M059J (cell line): ENCODE results near the gene TSPAN11. TPM values are rescaled to one million over a fixed set of nuclear protein-coding genes. Genes with fewer than 3 reads are reported as not detected.

ENCODE experiments used
- DNase-seq: peaks from one replicate; pipeline ENCODE4 v3.0.0-alpha.2; 2012; ENCODE audit warnings: low read depth
- total RNA-seq: library from RNA; depleted of rRNA; stranded (reverse); fragments of >200 nt; shearing (Covaris generic); gene quantifications from 2 replicates; pipeline ENCODE4 v1.2.3, GENCODE V29; 2014

The TSPAN11 gene
- total RNA-seq, 1 experiment from 2014 or later: 0.39 TPM

DNA sequence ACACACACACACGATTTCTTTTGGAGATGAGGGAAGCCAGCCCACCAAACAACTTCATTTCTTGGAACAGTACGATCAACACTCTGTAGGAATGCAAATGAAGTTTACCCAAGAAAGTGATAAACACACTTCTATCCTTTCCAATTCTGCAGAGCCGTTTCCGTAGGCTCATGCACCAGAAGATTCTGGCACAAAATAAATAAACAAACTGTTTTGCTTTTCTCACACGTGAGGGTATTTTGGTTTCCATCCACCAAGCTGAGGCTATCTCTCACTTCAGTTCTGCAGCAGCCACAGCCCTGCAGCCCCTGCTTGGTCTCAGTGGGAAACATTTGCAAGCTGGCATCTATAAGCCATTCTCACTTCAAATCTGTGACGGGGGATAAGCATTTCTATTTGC is 15.3 kb upstream of the TSPAN11 start:
- no peak for DNase-seq

DNA sequence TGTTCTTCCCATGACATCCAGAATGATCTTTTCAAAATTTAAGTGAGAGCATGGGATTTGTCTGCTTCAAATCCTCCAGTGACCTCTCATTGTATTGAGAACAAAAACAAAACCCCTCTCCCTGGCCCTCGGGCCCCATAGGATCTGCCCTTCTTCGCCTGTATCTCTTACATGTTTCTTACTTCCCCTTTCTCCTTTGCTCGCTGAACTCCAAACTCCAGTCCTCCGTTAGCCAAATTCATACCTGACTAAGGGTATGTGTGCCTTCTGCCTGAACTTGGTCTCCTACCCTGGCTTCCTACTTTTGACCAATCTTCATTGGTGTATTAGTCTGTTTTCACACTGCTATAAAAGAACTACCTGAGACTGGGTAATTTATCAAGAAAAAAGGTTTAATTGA is 13.2 kb upstream of the TSPAN11 start:
- no peak for DNase-seq

DNA sequence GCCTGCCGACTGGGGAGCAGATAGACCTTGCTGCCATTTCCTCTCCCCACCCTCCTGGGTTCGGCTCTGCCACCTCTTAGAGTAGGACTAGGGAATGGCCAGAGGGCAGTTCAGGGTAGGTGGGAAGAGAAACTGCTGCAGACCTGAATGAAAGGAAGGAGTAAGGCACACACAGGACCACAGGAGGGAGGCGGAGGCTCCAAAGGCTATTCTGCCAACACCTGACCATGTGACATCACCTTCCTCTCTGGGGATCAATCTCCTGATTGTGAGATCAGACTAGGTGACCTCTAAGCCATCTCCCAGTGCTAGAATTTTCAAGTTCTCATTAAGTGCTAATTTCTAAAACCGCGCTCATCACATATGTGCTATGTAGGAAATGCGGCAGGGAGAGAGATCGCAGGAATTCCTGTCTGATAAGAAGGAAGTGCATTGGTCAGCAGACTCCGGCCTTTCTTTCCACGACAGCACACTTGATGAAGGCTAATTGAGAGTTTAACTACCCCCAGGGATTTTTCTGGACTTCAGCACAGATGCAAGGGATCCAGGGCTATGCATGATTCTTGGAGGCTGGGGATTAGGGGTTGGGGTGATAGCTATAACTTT is 11.5 kb upstream of the TSPAN11 start:
- no peak for DNase-seq

DNA sequence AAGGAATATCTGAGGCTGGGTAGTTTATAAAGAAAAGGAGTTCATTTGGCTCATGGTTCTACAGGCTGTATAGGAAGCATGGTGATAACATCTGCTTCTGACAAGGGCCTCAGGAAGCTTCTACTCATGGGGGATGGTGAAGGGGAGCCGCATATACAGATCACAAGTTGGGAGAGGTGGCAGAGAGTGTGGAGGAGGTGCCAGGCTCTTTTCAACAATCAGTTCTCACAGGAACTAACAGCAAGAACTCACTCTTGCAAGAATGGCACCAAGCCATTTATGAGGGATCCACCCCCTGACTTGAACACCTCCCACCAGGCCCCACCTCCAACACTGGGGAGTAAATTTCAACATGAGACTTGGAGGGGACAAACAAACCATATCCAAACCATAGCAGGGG is 3.5 kb upstream of the TSPAN11 start:
- DNase-seq: no peak

GRCh38 chr12:30925607-30926242 is 823 bp upstream of the TSPAN11 start:
- DNase-seq: no peak

DNA sequence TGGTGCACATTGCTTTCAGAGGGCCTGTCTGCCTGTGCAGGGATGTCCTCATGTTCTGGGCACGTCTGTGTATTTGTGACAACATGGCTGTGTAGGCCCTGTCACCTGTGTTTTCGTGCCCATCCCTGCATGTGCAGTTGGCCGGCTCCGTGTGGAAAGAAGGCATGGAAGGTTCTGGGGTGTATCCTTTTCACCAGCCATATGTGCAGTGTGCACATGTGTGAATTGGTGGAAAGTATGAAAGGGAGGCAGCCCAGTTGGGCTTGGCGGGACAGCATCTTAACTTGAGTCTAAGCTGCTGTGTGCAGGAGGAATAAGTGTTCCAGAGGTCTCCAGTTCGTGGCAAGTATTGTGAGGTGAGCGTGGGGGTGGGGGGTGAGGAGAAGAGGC is 669 bp downstream of the TSPAN11 start:
- no peak for DNase-seq

DNA sequence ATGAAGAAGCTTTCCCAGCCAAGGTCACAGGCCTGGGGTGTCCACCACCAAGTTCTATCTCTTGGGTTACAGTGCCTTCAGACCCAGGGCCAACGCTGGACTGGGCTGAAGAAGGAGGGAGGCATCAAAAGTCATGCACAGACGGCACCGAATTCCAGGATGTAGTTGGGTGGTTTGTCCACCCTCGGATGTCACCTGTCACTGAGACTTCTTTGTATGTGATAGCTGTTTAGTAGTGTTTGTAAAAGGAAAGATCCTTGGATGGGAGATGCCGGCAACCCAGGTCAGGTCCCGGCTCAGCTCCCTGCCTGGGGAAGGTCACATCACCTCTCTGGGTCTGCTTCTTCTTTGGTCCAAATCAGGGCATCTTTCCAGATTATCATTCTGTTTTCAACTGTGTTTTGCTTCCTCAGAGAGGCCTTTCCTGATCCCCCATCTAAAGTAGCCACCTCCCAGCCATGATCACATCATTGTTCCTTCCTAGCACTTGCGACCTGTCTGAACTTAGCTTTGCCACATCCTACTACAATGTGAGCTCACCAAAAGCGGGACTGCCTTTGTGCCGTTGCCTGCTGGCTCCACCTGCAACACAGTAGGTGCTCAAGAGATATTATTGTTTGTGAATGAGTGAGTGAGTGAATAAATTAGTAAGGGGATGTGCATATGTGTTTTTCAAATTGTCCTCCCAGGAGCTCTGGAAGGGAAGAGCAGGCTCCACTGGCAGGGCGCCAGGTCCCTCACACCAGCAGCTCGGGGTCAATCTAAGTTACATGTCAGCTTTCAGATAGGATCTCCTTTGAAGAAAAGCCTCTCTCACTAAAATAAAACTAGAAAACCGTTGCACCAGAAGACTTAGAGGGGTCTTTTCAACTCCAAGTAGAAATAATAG is 2.1 kb downstream of the TSPAN11 start:
- DNase-seq: no peak

DNA sequence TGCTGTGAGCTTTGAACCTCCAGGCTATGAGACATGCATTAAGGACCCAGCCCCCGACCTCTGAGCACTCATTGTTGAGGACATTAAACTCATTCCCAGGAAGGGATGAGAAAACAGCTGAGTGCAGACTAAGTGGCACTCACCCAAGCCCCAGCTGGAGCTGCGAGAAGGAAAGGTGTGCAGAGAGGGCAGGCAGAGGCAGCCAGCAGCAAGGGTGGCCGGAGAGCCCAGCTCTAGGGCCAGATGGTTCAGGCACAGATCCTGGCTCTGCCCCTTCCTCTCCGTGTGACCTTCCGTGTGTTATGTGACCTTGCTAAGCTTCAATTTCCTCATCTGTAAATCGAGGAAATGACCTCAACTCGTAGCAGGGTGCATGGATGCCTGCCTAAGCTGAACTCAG is 3.7 kb downstream of the TSPAN11 start:
- DNase-seq: no peak

DNA sequence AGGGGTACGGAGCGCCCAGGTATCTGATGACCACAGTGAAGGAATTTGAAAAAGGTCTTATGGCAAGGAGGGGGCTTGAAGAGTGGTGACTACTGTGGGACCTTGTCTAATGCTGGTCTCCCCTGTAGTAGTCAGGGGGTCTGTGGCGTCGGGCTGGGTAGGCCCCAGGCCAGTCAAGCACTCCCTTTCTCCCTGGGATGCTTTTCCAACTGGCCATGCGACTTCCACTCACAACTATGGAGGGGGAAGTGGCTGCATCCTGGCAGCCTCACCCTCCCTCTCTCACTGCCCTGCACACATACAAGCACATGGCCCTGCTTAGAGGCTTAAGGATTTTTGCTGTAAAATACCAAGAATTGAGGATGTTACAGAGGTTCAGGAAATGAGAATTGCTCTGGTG is 4.1 kb downstream of the TSPAN11 start:
- DNase-seq: no peak

- DNase-seq: no peak
Observed at GRCh38 chr12:30932881-30933280, 6.3 kb downstream of the TSPAN11 start.

DNA sequence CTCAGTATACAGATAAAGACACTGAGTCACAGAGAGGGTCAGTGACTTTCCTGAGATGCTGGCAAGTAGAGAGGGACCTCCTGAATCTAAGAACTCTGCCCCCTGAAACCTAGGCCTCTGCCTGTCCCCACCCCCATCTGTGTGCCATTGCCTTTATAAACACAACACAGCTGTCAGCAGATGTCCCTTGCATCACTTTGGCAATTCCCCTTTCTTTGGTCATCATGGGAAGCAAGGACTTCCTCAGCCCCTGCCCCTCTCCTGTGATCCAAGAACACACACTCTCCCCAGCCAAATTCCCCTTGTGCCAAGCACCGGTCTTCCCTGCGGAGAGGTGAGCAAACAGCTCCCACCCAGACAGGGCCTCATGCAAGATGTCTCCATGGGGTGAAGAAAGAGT is 8.3 kb downstream of the TSPAN11 start:
- no peak for DNase-seq

- no peak for DNase-seq
Observed at GRCh38 chr12:30936036-30936435, 9.5 kb downstream of the TSPAN11 start.

DNA sequence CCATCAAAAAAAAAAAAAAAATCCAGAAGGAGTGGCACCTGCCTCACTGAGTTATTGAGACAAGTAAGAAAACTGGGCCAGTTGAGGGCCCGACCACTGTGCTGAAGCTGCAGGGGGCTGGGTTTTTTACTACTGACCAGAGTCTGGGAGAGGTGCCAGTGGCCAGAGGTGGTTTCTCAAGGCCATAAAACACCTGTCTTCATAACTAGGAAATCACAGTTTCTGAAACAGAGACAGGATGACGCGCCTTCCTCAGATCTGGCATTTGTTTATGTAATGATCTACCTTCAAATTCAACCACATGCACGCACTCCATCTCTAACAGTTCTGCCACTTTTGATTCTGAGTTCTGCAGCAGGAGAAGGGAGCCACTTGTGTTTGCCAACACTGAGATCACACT is 12.7 kb downstream of the TSPAN11 start:
- peak; percentile 78 for DNase-seq

DNA sequence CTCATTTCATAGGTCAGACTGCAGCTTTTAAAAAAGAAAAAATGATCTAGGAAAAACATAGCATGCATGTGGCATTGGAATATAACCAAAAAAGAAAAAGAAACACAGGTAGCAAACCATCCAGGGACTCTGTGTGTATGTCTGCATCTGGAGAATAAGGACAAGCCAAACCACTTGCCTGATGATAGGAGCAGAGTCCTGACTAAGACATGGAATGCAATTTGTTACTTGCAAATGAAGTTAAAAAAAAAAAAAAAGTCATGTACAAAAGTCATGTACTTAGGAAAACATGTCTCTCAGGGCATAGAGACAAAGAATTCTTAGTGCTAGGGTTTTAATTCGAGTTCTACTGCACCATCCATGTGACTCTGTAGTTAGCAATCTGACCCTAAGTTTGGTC is 15.9 kb downstream of the TSPAN11 start:
- DNase-seq: no peak

DNA sequence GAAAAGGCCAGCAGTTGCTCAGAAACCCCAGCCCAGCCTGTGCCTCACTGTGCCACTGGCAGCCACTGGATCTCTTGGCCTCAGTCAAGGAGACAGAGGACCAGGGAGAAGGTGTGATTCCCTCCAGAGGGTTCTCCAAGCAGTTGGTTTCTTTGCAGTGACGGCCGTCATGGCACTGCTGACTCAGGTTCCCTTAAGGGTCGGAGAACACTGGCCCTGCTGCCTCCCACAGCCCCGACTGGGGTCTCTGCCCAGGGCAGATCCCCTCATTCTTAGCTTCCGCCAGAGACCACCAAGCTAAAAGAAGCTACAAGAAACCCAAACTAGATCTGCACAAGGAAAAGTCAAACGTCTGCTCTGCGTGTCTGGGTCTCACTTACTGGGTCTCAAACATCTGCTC is 16.4 kb downstream of the TSPAN11 start:
- no peak for DNase-seq

DNA sequence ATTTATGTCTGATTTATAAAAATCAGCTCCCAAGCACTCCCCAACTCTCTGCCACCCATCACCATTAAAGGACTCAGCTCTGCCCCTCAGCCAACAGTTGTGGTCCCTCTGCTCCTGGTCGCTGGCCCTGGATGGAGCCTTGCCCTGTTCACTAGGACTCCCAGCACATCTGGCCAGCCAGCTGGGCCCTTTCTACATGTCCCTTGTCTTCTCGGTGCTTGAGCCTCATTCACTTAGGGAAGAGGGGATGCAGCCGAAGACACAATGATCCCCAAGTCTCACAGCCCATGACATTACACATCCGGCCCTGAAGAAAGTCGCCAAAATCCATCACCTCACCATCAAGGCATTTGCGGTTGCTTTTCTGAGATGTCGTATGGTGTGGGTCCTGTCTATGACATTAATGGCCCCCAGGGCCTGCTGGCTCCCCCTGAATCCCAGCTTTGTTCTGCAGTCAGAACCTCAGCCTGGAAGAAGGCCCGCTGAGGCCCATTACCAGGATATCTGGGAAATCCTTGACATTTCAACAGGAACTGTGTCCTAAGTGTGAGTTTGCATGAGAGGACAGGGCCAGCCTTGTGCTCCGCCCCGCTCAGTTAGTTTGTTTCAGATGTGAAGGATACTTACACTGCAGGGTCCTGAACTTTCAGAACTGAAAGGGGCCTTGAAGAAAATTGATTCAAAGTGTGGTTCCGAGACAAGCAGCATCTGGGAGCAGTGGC is 19.1 kb downstream of the TSPAN11 start:
- no peak for DNase-seq

- DNase-seq: no peak
Observed at GRCh38 chr12:30952015-30952414, 25.5 kb downstream of the TSPAN11 start.

GRCh38 chr12:30953257-30953656 is 26.7 kb downstream of the TSPAN11 start:
- DNase-seq: no peak

DNA sequence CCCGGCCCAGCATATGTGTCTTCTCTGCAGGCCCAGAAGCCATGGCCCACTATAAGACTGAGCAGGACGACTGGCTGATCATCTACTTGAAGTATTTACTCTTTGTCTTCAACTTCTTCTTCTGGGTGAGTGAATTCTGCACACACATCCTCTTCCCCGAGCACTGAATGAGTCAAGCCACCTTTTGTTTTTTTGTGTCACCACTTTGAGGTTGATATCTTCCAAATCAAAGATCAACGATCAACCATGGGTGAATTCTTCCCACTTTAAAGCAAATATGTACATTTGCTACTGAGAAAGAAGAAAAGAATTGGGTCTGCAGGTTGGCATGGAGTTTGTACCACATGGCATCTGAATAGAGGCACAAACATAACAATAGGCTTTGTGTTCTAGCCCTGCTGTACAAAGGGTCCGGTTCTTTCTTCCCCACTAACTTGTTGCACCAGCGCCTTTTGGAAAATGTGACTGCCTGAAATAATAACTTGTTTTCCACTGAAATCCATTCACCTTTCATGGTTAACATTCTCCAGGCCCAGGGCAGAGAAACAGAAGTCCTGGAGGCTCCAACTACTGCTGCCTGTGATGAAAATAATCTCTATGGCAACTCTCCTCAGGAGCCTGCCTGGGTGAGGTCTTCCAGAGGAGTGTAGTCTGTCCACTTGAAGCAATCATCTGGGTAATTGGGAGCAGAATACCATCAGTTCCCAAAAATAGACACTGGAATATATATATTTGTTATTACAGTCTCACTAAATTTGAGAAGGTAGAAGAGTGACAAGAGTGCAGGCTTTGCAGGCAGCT is 27.6 kb downstream of the TSPAN11 start:
- no peak for DNase-seq

DNA sequence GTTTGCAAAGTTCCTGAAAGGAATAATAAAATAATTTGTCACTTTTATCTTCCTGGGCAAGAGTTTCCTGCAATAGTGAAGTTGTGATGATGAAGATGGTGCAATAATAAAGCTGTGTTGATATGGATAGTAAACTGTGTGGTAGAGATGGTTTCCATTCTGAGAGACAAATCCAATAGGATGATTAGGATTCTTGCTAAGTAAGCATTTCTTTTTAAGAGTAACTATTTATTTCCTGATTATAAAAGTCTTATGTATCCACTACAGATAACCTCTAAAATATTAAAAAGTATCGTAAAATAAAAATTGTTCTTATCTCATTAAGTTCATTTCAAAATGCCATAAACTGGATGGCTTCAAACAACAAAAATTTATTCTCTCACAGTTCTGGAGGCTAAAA is 28.7 kb downstream of the TSPAN11 start:
- DNase-seq: no peak

- DNase-seq: no peak
Observed at GRCh38 chr12:30959110-30959710, 32.7 kb downstream of the TSPAN11 start.
